Neuronal stem cell (in vitro differentiated cells): Measurements from ENCODE around the gene STXBP1.

ENCODE experiments used
- DNase-seq: peaks from one replicate; pipeline ENCODE4 v3.0.0-alpha.2; 2013; ENCODE audit warnings: low spot score
- H2AFZ ChIP-seq: one replicate; pipeline ENCODE4 v1.6.1; 2013; ENCODE audit warnings: mild to moderate bottlenecking, low read length, inconsistent platforms
- H2AK5ac ChIP-seq: 2 replicates; pipeline ENCODE4 v1.6.1; 2013; ENCODE audit warnings: low read depth, mild to moderate bottlenecking, inconsistent platforms, low read length, moderate library complexity, mixed read lengths
- H2BK120ac ChIP-seq: 2 replicates; pipeline ENCODE4 v1.6.1; 2013; ENCODE audit warnings: low read depth, mild to moderate bottlenecking, inconsistent platforms, low read length, moderate library complexity, mixed read lengths
- H2BK12ac ChIP-seq: one replicate; pipeline ENCODE4 v1.6.1; 2013; ENCODE audit warnings: low read length, inconsistent platforms
- H2BK15ac ChIP-seq: 2 replicates; pipeline ENCODE4 v1.6.1; 2013; ENCODE audit warnings: mild to moderate bottlenecking, low read length, inconsistent platforms, mixed read lengths
- H2BK5ac ChIP-seq: one replicate; pipeline ENCODE4 v1.6.1; 2013; ENCODE audit warnings: inconsistent platforms, mild to moderate bottlenecking, low read length, moderate library complexity
- H3K14ac ChIP-seq: one replicate; pipeline ENCODE4 v1.6.1; 2013; ENCODE audit warnings: low read length, inconsistent platforms
- H3K18ac ChIP-seq: 2 replicates; pipeline ENCODE4 v1.6.1; 2013; ENCODE audit warnings: low read length, inconsistent platforms
- H3K23ac ChIP-seq: 2 replicates; pipeline ENCODE4 v1.6.1; 2013; ENCODE audit warnings: low read depth, mild to moderate bottlenecking, mixed read lengths, low read length, inconsistent platforms; ENCODE audit not compliant: poor library complexity
- H3K27ac ChIP-seq: replicated peaks from 3 replicates; pipeline ENCODE4 v1.5.1; 2013; ENCODE audit warnings: low read length, inconsistent platforms
- H3K27me3 ChIP-seq, 3 experiments: 2 replicates each; pipeline ENCODE4 v1.6.1; 2013; ENCODE audit warnings: low read length in 3 of 3, mild to moderate bottlenecking in 2 of 3, inconsistent platforms in 1 of 3, low read depth in 1 of 3, mixed read lengths in 1 of 3, moderate library complexity in 1 of 3; ENCODE audit not compliant: control insufficient read depth in 3 of 3, insufficient read depth in 3 of 3
- H3K36me3 ChIP-seq, 2 donors: replicated peaks in 1 of 2; 2 replicates each; pipeline ENCODE4 v1.6.1; 2013; ENCODE audit warnings: low read length in 2 of 2; ENCODE audit not compliant: control insufficient read depth in 2 of 2, insufficient read depth in 2 of 2
- H3K4ac ChIP-seq: 2 replicates; pipeline ENCODE4 v1.6.1; 2013; ENCODE audit warnings: inconsistent platforms, mild to moderate bottlenecking, low read length, moderate library complexity
- H3K4me1 ChIP-seq, 2 donors: 1 replicate in 1 of 2; 2 replicates in 1 of 2; pipeline ENCODE4 v1.6.1; 2013; ENCODE audit warnings: low read length in 2 of 2, low read depth in 1 of 2; ENCODE audit not compliant: control insufficient read depth in 2 of 2, insufficient read depth in 1 of 2
- H3K4me2 ChIP-seq: one replicate; pipeline ENCODE4 v1.6.1; 2013; ENCODE audit warnings: mild to moderate bottlenecking, low read length, inconsistent platforms; ENCODE audit not compliant: insufficient read depth, poor library complexity, severe bottlenecking
- H3K4me3 ChIP-seq, 2 donors: 2 replicates each; pipeline ENCODE4 v1.5.1; 2013; ENCODE audit warnings: low read length in 2 of 2, mild to moderate bottlenecking in 2 of 2, inconsistent platforms in 1 of 2, moderate library complexity in 1 of 2
- H3K79me1 ChIP-seq: one replicate; pipeline ENCODE4 v1.6.1; 2013; ENCODE audit warnings: low read depth, mild to moderate bottlenecking, inconsistent platforms, low read length, moderate library complexity
- H3K9ac ChIP-seq: one replicate; pipeline ENCODE4 v1.6.1; 2013; ENCODE audit warnings: mild to moderate bottlenecking, low read depth, low read length, inconsistent platforms; ENCODE audit not compliant: poor library complexity
- H3K9me3 ChIP-seq, 2 donors: replicated peaks in 1 of 2; 2 replicates each; pipeline versions ENCODE3 to v1.6.1; 2013; ENCODE audit warnings: low read length in 2 of 2, mild to moderate bottlenecking in 2 of 2, inconsistent platforms in 1 of 2, low read depth in 1 of 2, mixed read lengths in 1 of 2, moderate library complexity in 1 of 2; ENCODE audit not compliant: control insufficient read depth in 2 of 2, insufficient read depth in 1 of 2
- H4K8ac ChIP-seq: one replicate; pipeline ENCODE4 v1.6.1; 2013; ENCODE audit warnings: low read depth, mild to moderate bottlenecking, inconsistent platforms, low read length, moderate library complexity
- H4K91ac ChIP-seq: one replicate; pipeline ENCODE4 v1.6.1; 2013; ENCODE audit warnings: low read length, low read depth, mild to moderate bottlenecking, inconsistent platforms; ENCODE audit not compliant: poor library complexity
- WGBS, 2 donors: extraction: QIAGEN DNeasy Blood & Tissue Kit; methylation state at CpG; one replicate each; pipeline ENCODE4 v1.1.7; 2013; ENCODE audit warnings: missing lambda C conversion rate in 2 of 2, mixed read lengths in 1 of 2; ENCODE audit not compliant: insufficient read length in 2 of 2, insufficient replicate concordance in 1 of 2; ENCODE audit errors: extremely low coverage in 2 of 2; 5-methylcytosine and 5-hydroxymethylcytosine counted together

STXBP1 gene

DNA sequence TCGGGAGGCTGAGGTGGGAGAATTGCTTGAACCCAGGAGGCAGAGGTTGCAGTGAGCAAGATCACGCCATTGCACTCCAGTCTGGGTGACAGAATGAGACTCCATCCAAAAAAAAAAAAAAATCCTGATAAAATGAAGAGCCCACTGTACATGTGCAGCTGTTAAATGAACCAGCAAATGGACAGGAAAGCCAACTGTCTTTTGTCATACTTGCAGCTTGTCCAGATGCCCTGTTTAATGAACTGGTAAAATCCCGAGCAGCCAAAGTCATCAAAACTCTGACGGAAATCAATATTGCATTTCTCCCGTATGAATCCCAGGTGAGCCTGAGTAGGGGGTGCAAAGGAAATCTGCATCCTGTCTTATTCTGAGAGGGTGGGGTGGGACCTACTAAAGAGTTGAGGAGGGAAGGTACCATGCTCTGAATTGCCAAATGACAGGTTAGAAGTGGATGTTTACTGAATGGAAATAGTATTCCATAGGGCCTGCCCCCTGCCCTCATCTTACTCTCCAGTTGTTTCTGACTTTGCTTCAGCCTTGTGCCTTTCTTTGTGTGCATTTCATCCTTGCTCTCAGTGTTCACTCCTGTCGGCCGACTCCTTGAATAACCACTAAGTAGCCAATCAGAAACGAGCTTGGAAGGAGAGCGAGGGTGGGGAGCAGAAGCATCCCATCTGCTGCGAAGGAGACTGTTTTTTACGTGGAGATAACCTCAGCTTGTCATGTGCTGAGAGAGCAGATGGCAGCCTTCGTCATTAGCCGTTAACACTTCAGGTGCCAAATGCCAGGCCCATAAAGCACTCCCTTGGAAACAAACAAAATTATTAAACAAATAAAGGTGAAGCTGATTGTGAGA, 49.0 kb downstream of the STXBP1 start:
- Histone ChIP-seq H2BK120ac (no peak overlapping the region), H2BK12ac (no peak overlapping the region), H3K79me1 (no peaks in the 10 kb centered on the region), H3K4me3 (no peak overlapping the region), H3K4ac (no peak overlapping the region), H3K9me3 (no peaks in the 10 kb centered on the region), H3K23ac (no peak overlapping the region), H3K36me3 (peaks cover 10 to 50% of the 10 kb centered on the region in 2 donors), H3K9ac (no peak overlapping the region), H4K91ac (no peak overlapping the region), H2AFZ (no peak overlapping the region), H3K4me1 (peaks cover 0 to 6% of the 10 kb centered on the region in 2 donors), H2BK15ac (no peak overlapping the region), H3K27me3 (no peaks in the 10 kb centered on the region), H3K18ac (no peak overlapping the region), H3K4me2 (no peak overlapping the region), H2BK5ac (no peak overlapping the region), H4K8ac (no peak overlapping the region), H3K27ac (no peak overlapping the region), H2AK5ac (no peak overlapping the region), H3K14ac (no peak overlapping the region)
- DNase-seq = peak; percentile 18
- no CpG with 5 or more reads among the region's 13 CpGs for WGBS, 2 donors

DNA sequence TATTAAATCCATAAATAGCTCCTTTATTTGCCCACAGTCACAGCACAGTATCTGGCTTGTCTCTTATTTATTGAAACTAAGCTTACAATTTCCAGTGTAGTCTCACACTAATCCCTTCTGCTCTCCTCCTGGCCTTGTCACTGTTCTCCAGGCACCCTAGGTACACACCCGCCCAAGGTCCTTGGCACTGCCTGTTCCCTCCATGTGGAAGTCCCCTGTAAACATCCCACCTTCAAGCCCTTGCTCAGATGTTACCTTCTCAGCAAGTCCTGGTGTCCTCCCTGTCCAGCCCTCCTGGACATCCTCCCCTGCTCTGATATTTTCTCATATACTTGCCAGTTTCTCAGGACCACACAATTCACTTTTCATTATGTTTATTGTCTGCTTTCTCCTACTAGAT, 50.5 kb downstream of the STXBP1 start:
- H3K4me2 ChIP-seq = no peak overlapping the region
- H4K8ac ChIP-seq = no peak overlapping the region
- H2BK5ac ChIP-seq = no peak overlapping the region
- WGBS, 2 donors = no CpG with 5 or more reads among the region's 1 CpG
- no peak overlapping the region for H3K4ac ChIP-seq
- peaks cover 0 to 6% of the 10 kb centered on the region in 2 donors for H3K4me1 ChIP-seq
- H2AFZ ChIP-seq = no peak overlapping the region
- no peak overlapping the region for H2BK15ac ChIP-seq
- no peak overlapping the region for H4K91ac ChIP-seq
- no peak overlapping the region for H2BK12ac ChIP-seq
- H3K18ac ChIP-seq = no peak overlapping the region
- peaks cover 10 to 51% of the 10 kb centered on the region in 2 donors for H3K36me3 ChIP-seq
- H3K4me3 ChIP-seq = no peak overlapping the region
- H3K79me1 ChIP-seq = no peaks in the 10 kb centered on the region
- no peak overlapping the region for H3K27ac ChIP-seq
- no peaks in the 10 kb centered on the region for H3K27me3 ChIP-seq
- H3K9ac ChIP-seq = no peak overlapping the region
- no peak overlapping the region for H2AK5ac ChIP-seq
- no peaks in the 10 kb centered on the region for H3K9me3 ChIP-seq
- H3K14ac ChIP-seq = no peak overlapping the region
- no peak for DNase-seq
- no peak overlapping the region for H3K23ac ChIP-seq
- no peak overlapping the region for H2BK120ac ChIP-seq

DNA sequence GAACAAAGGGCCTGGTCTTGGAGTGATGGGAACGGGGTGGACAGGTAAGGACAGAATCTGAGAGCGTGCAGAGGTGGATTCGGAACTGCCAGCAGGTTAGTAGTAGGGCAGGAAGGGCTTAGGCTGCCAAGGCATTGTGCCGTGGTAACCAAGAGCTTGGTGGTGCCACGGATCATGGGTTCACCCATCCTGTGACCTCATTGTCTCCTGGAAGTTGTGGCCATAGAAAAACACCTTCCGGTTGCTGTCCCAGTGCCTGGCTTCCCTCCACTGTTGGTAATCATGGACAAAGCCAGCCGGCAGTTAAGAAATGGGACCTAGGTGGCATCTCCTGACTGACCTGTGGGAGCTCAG, 52.2 kb downstream of the STXBP1 start:
- Histone ChIP-seq H3K4me1 (peaks cover 0 to 6% of the 10 kb centered on the region in 2 donors), H2BK12ac (no peak overlapping the region), H3K27me3 (no peaks in the 10 kb centered on the region), H2BK120ac (no peak overlapping the region), H3K4me3 (peak overlapping the region in 1 of 2 donors; percentile 9), H2BK5ac (no peak overlapping the region), H3K36me3 (peaks cover 10 to 60% of the 10 kb centered on the region in 2 donors), H2AK5ac (no peak overlapping the region), H2AFZ (no peak overlapping the region), H3K18ac (no peak overlapping the region), H3K23ac (peak overlapping the region; percentile 5), H3K9me3 (no peaks in the 10 kb centered on the region), H3K27ac (no peak overlapping the region), H4K91ac (no peak overlapping the region), H3K4ac (no peak overlapping the region), H3K4me2 (no peak overlapping the region), H4K8ac (no peak overlapping the region), H3K14ac (no peak overlapping the region), H2BK15ac (no peak overlapping the region), H3K79me1 (no peaks in the 10 kb centered on the region), H3K9ac (no peak overlapping the region)
- no CpG with 5 or more reads among the region's 7 CpGs for WGBS, 2 donors
- DNase-seq = no peak

DNA sequence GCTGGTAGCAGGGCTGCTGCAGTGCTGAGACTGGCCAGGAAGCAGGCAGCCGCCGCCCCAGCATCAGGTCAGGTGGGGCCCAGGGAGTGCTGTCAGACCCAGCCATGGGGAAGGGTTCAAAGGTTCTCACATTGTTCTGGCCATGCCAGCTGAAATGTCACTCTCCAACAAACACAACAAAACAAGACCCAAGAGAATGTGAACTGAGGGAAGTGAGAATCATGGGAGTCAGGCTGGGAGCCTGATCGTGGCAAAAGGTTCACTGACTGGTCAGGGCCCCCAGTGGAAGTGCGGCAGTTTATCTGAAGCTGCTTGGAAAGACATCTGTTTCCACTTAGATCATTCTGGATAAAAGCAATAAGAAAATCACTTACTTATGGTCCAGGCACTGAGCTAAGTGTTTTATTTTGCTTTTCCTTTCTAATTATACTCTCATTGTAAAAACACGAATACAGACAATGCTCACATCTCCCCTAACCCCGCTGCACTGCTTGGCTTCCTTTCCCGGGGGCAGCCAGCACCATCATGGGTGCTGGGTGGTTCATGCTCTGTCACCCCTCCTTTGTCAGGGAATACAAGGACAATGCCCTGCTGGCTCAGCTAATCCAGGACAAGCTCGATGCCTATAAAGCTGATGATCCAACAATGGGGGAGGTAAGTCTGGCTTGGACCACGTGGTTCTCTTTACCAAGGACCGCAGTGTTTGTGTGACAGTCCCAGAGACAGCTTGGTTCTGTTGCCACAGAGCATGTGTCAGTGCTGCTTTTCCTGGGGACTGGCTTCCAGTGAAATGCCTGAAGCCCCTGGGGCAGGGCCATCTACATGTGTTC, 52.8 kb downstream of the STXBP1 start:
- no peak overlapping the region for H2AK5ac ChIP-seq
- H3K23ac ChIP-seq = no peak overlapping the region
- no peak overlapping the region for H2BK15ac ChIP-seq
- WGBS, 2 donors = no CpG with 5 or more reads among the region's 10 CpGs
- peak overlapping the region in 1 of 2 donors; percentile 35 for H3K4me3 ChIP-seq
- no peak overlapping the region for H3K18ac ChIP-seq
- no peak overlapping the region for H3K4ac ChIP-seq
- H2BK12ac ChIP-seq = no peak overlapping the region
- H3K4me1 ChIP-seq = peaks cover 0 to 6% of the 10 kb centered on the region in 2 donors
- H3K27ac ChIP-seq = no peak overlapping the region
- no peaks in the 10 kb centered on the region for H3K79me1 ChIP-seq
- H3K14ac ChIP-seq = no peak overlapping the region
- no peak for DNase-seq
- no peak overlapping the region for H2AFZ ChIP-seq
- H3K4me2 ChIP-seq = no peak overlapping the region
- no peaks in the 10 kb centered on the region for H3K27me3 ChIP-seq
- H2BK5ac ChIP-seq = no peak overlapping the region
- no peak overlapping the region for H2BK120ac ChIP-seq
- no peak overlapping the region for H4K91ac ChIP-seq
- peak overlapping the region; percentile 46 for H3K9ac ChIP-seq
- H3K36me3 ChIP-seq = peaks cover 9 to 60% of the 10 kb centered on the region in 2 donors
- H4K8ac ChIP-seq = no peak overlapping the region
- no peaks in the 10 kb centered on the region for H3K9me3 ChIP-seq
